Heart left ventricle (tissue), 13 donors: ENCODE measurements around the gene PIM1.

ENCODE experiments used
- CTCF ChIP-seq, 12 donors: fragments of 200-600 bp; sonication (generic) in 4 of 12; IDR thresholded peaks; one replicate each; pipeline versions ENCODE4 v1.5.0 to v1.8.0; 2018 to 2022; ENCODE audit warnings: antibody characterized with exemption in 12 of 12, mild to moderate bottlenecking in 5 of 12
- POLR2A ChIP-seq, 2 donors: fragments of 450-650 bp; IDR thresholded peaks; one replicate each; pipeline ENCODE4 v1.6.1; 2017; ENCODE audit warnings: antibody characterized with exemption in 2 of 2, mild to moderate bottlenecking in 2 of 2, moderate library complexity in 2 of 2
- donor health status: ischemic (EF 13 %, LVEDD 7.1; RV severe dilation, severe dysfunction).
- donor health status: DM: no; HTN: yes; CAD: no.
- donor health status: DM: no; HTN: no; CAD: no.
- donor health status: ischemic (EF 25% LVEDD 6.9; RV normal size, moderate dysfunction).
- donor health status: ischemic (EF 25% LVEDD 5.7; RV mildly dilated, moderate dysfunction).
- donor health status: ischemic (EF 35%, LVEDD 5.7; RV mildly dilated, moderate dysfunction).
- donor health status: nonischemic (EF 11% LVEDD 7.7; RV severe dilation, severe dysfunction).
- donor health status: DM: yes; HTN: yes; CAD: no.
- donor health status: PGD.
- donor health status: ischemic (EF 29% LVEDD 5.4; RV normal size, mild dysfunction).
- donor health status: nonischemic (EF 23%, LVEDD 6.1; RV moderate dilation, normal function).

DNA sequence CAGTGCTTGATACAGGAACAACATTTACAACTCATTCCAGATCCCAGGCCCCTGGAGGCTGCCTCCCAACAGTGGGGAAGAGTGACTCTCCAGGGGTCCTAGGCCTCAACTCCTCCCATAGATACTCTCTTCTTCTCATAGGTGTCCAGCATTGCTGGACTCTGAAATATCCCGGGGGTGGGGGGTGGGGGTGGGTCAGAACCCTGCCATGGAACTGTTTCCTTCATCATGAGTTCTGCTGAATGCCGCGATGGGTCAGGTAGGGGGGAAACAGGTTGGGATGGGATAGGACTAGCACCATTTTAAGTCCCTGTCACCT lies 4.2 kb downstream of the PIM1 start:
- no peak for TF ChIP-seq CTCF (IDR thresholded peaks at IDR 0.05)
- TF ChIP-seq POLR2A (IDR thresholded peaks at IDR 0.05): no peak
